NCI-H1930 (cell line): ENCODE results near the gene TMEM164.

Experiments
- DNase-seq, 2 experiments: peaks; one replicate each; lab custom pipeline; 2025; lab: John Stamatoyannopoulos, UW

Gene TMEM164

DNA sequence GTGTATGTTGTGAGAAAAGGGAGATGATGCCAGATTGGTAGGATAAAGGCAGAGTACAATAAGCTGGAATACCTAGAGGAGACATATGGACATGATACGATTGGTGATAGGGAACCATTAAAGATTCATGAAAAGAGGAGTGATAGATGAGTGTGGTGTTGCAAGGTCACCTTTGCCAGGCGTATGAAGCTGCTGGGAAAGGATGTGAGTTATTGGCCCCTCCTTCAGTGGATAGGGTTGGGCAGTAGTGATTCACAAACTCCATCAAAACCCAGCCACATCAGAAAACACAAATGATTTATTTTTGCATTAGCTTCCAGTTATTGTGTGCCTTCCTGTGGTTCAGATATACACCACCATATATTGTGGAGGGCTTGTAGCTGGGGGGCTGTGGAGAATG lies 34.3 kb downstream of the TMEM164 start:
- no peak for DNase-seq

DNA sequence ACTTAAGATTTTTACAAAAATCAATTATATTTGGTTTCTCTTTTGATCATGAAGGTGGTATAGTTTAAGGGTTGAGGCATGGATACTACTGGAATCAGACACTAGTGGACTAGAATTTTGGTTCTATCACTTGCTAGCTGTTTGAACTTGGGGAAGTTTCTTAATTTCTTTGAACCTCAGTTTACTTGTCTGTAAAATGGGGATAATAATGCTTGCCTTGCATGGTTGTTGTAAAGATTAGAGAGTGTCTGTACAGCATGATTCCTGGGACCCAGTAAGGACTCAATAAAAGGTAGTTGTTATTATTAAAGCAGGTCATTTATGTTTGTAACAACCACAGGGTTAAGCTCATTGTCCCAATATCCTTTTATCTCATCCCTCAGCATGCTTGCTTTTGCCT lies 36.0 kb downstream of the TMEM164 start:
- DNase-seq: no peak

DNA sequence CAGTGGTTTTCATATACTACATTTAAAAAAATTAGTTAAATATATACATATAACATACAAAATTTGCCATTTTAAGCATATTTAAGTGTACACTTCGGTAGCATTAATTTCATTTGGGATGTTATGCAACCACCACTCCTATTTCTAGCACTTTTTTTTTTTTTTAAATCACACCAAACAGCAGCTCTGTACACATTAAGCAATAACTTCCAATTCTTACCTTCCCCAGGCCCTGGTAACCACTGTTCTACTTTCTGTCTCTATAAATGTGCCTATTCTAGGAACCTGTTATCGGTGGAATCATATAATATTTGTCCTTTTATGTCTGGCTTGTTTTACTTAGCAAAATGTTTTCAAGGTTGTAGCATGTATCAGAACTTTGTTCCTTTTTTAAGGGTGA lies 39.1 kb downstream of the TMEM164 start:
- DNase-seq: no peak

DNA sequence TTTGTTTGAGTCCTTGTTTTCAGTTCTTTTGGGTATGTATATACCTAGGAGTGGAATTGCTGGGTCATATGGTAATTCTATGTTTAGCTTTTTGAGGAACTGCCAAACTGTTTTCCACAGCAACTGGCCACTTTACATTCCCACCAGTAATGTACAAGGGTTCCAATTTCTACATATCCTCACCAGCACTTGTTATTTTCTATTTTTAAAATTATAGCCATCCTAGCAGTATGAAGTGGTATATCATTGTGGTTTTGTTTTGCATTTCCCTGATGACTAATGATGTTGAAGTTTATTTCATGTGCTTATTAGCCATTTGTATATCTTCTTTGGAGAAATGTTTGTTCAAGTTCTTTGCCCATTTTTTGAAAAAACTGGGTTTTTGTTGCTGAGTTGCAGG lies 39.6 kb downstream of the TMEM164 start:
- DNase-seq: no peak

DNA sequence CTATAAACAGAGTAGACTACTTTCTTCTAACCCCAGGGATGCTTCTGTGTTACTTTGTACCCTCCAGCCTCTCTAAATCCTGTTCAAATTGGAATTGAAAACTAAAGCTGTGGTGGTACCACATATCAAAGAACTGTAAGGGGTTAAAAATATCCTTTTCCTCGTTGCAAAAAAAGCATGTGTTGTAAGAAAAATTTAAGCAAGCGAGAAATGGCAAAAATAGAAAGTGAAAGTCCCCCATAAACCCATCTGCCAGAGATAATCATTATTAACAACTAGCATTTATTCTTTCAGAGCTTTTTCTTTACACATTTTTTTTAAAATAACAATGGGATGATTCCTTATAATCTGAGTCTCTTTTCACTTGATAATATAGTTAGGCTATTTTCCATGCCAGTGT lies 40.6 kb downstream of the TMEM164 start:
- DNase-seq: no peak

DNA sequence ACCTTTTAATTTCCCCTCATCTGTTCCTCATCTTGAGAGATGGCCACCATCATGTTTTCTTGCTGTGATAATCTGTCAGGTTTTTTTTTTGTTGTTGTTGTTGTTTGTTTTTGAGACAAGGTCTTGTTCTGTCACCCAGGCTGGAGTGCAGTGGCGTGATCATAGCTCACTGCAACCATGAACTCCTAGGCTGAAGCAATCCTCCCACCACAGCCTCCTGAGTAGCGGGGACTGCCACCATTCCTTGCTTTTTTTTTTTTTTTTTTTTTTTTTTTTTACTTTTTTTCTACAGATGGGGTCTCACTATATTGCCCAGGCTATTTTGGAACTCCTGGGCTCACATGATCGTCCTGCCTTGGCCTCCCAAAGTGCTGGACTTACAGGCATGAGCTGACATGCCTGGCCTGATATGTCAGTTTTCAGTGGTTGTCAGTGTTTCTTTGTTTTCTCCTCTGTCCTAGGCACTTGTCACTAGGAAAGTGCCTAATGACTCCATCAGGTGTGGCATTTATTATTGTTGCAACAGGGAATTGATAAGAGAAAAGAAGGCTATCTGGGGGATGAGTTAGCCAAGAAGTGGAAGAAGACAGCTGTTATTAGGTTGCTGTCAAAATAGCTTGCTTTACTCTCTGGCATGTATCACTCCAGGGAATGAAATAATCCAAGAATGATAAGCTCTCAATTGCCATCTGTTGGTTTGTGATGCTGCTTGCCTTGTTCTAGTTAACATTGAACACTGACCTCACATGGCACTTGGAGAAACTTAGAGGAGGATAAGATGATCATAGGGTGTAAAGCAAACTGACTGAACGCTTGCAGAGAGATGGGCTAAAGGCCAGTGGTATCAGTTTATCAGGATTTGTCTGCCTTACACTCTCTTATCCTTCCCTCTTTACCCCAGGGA lies 41.7 kb downstream of the TMEM164 start:
- no peak for DNase-seq

DNA sequence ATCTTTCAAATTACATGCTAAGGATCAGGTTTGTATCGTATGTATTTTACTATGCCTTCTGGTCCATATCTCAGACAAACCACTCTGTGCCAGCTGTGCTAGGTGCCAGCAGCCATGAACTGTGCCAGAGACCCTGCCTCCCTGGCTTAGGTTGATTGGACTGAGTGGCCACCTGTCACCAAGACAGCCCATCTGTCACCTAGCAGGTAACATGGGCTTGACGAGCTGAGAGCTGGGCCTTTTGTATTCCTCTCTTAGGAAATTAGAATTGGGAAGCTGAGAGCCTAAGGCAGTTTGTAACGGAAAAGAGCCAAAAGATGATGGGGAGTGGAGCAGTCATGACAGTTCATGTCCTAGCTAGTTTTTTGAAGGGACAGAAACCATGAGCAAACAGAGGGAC lies 42.5 kb downstream of the TMEM164 start:
- DNase-seq: no peak

DNA sequence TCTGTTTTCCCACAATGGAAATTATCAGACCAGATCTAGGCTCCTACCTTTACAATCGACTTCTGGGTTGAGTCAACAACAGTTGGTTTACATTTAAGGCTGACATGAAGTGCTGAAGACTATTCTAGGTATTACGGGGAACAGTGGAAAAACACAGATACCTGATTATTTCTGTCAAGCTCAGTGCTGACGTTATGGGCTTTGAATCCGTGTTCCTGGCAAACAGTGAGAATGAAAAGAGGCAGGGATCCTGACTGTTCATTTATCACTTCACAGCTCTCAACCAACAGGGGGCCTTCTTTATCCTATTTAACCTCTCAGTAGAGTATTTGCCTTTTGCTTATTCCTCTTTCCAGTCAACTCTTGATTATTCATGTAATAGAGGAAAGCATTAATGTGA lies 43.1 kb downstream of the TMEM164 start:
- peak; percentile 15 to 20 for DNase-seq

DNA sequence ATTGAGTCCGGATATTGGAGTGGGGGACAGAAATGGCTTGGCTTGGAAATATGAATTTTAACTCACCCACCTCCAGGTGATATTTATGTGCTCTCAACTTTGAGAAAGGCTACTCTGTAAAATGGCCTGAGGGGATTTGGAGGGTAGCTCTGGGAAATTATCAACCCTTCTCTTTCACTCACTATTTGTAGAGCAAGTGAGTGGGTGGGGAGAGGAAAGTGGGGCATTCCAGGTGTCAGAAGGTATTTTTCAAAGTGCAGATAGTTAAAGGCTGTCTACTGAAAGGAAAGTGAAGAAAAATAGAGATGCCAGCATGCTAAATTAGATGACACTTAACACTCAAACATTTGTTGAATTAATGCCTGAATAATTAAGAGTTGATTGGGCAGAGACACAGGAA lies 44.1 kb downstream of the TMEM164 start:
- DNase-seq: no peak

DNA sequence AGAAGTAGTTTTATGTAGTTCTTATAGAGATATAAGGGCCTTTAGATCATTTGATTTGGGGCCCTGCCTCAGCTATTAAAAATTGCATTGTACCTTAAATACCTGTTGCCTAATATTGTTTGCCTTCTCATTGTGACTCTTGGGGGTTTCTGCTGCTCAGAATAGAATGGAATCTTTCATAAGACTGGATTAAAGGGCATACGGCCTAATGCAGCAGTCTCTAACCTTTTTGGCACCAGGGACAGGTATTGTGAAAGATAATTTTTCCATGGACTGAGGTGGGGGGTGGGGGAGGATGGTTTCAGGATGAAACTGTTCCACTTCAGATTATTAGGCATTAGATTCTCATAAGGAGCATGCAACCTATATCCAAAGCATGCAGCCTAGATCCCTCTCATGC lies 46.2 kb downstream of the TMEM164 start:
- no peak for DNase-seq

DNA sequence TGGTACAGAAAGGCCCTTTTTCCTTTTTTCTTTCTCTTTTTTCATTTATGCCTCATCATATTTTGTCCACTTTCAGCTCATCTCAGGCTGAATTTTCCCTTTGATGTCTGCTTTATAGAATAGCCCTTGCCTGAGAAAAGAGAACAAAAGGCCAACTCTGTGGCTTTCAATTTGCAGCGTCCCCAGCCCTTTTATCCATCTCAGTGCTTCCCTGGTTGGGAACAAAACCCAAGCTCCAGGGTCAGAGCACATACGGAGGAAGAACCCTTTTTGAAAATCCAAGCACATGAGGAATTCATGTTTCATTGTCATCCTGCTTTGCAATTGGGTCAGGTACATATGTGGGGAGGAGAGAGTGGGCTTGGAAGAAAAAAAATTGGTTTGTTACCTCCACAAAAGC lies 47.5 kb downstream of the TMEM164 start:
- DNase-seq: no peak

DNA sequence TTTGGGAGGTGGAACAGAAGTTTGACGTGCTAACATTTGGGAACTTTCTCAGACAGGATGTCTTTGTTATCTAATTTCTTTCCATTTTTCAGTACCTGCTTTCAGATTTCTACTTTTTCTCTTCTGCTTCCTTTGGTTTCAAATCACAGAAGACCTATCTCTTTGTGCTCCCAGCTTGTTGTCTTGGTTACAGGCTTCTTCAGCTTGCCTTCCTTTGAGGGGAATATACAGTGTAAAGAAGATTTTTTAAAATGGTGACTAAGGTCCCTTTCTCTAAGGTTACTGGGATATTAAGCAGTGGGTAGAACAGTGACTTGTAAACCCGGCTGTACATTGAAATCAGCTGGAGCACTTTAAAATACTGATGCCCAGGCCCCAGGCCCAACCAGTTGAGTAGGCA lies 48.0 kb downstream of the TMEM164 start:
- DNase-seq: no peak

DNA sequence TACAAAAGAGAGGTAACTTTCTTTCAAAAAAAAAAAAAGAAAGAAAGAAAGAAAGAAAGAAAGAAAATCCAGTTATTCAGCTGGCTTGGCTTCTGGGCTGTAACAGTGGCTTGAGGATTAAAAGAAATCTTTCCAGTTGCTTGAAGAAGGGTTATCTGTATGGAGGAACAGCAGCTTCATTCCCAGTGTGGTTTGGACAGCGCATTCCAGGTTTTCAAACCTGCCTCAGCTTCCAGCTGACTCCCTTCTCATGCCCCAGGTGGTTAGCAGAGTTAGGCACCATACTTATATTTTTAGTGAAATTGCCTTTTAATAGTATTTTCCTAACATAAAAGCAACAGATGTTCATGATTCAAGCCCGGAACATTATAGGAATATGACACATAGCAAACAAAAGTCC lies 48.6 kb downstream of the TMEM164 start:
- no peak for DNase-seq

DNA sequence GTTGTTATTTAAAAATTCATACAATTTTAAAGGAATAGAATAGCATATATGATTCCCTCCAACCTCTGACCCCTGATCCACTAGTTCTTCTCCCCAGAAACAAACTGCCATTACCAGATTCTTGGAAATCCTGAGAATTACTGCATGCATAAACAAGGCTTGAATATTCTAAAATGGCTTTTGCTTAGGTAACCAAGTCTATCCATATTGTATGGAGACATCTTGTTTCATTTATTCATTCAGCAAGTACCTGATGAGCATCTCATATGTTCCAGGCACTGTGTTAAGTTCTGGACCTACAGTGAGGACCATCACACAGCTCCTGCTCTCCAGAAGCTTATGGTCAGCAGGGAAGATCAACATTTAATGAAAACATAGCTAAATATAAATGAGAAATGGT lies 49.4 kb downstream of the TMEM164 start:
- no peak for DNase-seq

DNA sequence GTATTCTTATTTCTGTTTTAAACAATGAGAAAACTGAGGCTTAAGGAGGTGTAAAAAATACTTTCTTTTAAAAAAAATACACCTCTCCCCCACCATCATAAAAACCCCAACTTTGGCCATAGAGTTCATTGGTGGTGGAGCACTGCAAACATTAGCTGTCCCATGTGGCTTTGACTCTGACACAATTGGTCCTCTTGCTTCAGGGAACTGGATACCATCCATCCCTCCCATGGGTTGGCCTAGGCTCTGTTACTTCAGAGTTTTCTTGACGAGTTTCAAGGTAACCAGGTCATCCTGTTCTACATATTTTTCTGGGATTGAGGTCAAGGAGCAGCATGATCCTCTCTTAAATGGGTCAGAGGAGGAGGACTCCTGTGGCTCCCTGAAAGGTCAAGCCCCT lies 50.5 kb downstream of the TMEM164 start:
- DNase-seq: no peak

DNA sequence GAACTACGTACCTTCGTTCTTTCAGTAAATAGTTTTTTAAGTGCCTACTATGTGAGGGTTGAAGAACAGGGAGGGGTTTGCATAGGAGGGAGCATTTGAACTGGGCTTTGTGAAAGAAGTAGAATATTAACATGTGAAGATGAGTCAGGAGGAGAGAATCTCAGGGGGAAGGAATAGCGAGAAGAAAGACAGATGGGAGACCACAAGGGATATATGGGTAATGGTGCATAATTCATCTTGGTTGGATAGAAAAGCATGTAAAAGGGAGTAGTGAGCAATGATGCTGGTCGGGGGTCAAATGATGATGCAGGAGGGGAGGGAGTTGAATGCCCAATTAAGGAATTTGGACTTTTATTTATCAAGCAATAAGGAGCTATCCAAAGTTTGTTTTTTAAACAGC lies 52.7 kb downstream of the TMEM164 start:
- no peak for DNase-seq

DNA sequence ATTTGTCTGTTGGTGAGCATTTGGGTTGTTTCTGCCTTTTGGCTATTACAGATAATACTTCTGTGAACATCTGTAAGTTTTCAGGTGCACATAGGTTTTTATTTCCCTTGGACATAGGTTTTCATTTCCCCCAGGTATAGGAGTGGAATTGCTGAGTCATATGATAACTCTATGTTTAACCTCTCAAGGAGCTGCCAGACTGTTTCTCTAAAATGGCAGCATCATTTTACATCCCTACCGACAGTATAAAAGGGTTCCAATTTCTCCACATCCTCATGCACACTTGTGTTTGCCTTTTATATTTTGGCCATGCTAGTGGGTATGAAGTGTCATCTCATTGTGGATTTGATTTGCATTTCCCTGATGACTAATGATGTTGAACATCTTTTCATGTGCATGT lies 53.5 kb downstream of the TMEM164 start:
- DNase-seq: no peak

DNA sequence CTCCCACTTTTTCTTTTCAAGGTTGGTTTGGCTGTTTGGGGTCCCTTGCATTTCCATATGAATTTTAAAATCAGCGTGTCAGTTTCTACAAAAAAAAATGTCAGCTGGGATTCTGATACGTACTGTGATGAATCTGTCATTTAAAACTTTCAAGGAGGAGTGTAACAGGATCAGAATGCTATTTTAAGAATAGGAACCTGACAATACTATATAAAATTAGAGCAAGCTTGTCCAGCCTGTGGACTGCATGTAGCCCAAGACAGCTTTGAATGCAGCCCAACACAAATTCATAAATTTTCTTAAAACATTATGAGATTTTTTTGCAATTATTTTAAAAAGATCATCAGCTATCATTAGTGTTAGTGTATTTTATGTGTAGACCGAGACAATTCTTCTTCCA lies 56.5 kb downstream of the TMEM164 start:
- DNase-seq: no peak

DNA sequence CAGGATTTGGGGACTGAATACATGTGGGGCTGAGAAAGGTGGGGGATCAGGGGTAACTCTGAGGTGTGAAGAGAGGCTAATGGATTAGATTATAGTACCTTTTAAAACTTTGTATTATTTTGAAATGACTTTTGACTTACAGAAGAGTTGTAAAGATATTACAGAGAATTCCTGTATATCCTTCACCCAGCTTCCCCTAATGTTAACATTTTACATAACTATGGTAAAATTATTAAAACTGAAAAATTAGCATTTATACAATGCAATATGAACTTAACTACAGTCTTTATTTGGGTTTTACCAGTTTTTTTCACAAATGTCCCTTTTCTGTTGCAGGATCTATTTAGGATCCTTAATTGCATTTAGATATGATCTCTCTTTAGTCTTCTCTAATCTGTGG lies 57.4 kb downstream of the TMEM164 start:
- DNase-seq: no peak

DNA sequence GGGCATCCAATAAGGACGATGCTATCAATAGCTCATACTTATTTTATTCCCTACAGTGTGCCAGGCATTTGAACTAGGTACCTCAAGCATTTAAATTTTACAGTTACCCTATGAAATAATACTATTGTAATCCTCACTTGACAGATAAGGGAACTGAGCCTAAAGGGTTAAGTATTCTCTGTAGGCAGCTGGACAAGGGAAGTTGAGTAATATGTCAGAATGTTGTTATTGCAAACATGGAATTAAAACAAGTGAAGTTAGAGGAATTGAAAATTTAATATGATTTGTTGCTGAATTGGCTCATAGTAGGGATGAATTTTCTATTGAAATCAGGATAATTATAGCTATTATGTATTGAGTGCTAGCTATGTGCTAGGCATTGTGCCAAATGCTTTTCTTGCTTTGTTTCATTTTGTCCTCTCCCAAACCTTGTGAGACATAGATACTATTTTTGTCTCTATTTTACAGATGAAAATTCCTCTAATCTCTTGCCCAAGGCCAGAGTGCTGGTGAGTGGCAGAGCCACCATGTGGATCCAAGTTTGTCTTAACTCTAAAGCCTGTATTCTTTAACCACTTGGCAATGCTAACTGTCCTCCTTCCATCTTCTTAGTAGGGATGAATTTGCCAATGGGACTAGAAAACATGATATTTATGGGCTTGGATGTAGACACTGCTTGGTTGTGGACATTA lies 58.1 kb downstream of the TMEM164 start:
- DNase-seq: no peak

DNA sequence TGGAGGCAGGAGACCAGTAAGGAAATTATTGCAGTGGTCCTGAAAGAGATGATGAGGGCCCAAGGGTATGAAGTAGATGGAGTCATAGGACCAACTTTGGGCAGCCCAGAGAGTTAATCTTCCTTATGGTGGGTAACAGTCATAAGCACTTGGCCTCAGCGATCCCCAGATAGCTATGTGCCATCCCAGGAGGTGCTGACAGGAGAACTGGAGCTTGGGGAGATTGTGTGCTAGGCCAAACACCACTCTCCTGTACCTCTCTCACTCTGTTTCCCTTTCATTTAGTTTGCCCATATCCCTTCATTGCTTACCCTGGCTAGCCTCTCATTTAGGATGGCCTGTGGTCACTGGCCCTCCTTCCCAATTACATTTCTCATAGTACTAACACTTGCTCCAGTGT lies 60.0 kb downstream of the TMEM164 start:
- DNase-seq: no peak

DNA sequence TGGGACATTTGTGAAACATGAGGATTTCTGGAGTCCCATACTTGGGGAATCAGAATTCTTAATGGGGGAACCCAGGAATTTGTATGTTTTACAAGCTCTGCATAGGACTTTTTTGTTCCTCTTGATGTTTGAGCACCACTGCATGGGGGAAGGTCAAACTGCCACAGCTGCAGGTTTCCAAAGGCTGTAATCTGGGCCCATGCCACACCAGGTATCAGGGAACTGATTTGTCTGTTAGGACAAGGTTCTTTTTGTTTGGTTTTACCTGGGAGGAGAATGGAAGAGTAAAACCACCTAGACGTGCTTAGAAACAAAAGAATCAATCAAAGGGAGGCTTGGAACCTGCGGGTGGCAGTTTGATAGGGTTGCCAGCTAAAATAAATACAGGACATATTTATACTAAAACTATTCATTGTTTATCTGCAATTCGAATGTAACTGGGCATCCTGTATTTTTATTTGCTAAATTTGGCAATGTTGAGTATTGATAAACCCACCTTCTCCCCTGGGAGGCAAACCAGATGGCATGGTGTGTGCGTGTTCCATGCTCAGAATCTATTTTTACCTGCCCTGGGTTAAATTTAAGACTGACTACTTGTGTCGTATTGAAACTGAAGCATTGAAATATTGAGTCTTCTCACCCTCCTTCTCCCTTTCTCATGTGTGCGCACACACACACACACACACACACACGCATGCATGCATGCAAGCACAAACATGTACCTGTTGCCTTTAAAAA lies 63.7 kb downstream of the TMEM164 start:
- no peak for DNase-seq

DNA sequence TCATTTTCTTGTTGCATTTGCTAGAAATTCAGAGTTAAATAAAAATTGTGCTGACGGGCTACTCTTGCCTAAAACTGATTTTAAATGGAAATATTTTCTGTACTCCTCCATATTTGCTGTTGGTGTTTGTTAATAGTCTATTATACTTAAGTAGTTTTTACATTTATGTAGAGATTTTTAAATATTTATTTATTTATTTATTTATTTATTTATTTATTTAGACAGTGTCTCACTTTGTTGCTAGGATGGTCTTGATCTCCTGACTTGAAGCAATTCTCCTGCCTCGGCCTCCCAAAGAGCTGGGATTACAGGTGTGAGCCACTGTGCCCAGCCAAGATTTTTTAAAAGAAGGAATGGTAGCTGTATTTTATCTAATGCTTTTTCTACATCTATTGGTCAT lies 68.1 kb downstream of the TMEM164 start:
- DNase-seq: no peak
